OCI-LY7 (cell line): ENCODE results near the gene MAB21L3. TPM values are rescaled to one million over a fixed set of nuclear protein-coding genes. Genes with fewer than 3 reads are reported as not detected.

Experiments used
- BruUV-seq: library from RNA; stranded (reverse); fragments of 400-500 nt; replicated peaks from 2 replicates; lab custom pipeline; 2021; lab: Mats Ljungman, UMichigan
- CTCF ChIA-PET: fragments of 300-600 bp; sonication (Branson Sonifier 250); formaldehyde crosslinking; loops from one replicate; lab custom pipeline; 2022; ENCODE audit warnings: antibody characterized with exemption; ENCODE audit not compliant: unreplicated experiment; lab: Charles Lee
- POLR2A ChIA-PET: fragments of 300-600 bp; sonication (Branson Sonifier 250); formaldehyde crosslinking; loops from one replicate; lab custom pipeline; 2022; ENCODE audit warnings: antibody characterized with exemption; lab: Charles Lee
- DNase-seq: peaks from one replicate; pipeline ENCODE4 v3.0.0-alpha.2; 2015; ENCODE audit warnings: low spot score
- H2AFZ ChIP-seq: fragments of 200-600 bp; sonication (generic), shearing (Covaris generic); 2 replicates; pipeline ENCODE4 v1.6.1; 2014; ENCODE audit warnings: mild to moderate bottlenecking, antibody characterized with exemption, low read length, moderate library complexity
- H3K27ac ChIP-seq: fragments of 200-600 bp; sonication (generic); 2 replicates; pipeline ENCODE4 v1.5.1; 2014; ENCODE audit warnings: mixed run types, low read depth, mild to moderate bottlenecking, moderate library complexity, low read length, inconsistent platforms; ENCODE audit not compliant: poor library complexity, severe bottlenecking
- H3K36me3 ChIP-seq: fragments of 200-600 bp; sonication (generic); 2 replicates; pipeline ENCODE4 v1.6.1; 2014; ENCODE audit warnings: mild to moderate bottlenecking, antibody characterized with exemption, low read length, moderate library complexity, mixed read lengths; ENCODE audit not compliant: insufficient read depth
- H3K4me1 ChIP-seq: fragments of 200-600 bp; sonication (generic); 2 replicates; pipeline ENCODE4 v1.5.1; 2014; ENCODE audit warnings: mild to moderate bottlenecking, low read length; ENCODE audit not compliant: insufficient read depth, poor library complexity, severe bottlenecking
- H3K4me2 ChIP-seq: fragments of 200-600 bp; sonication (generic); 2 replicates; pipeline ENCODE4 v1.6.1; 2014; ENCODE audit warnings: mild to moderate bottlenecking, low read length
- H3K4me3 ChIP-seq: fragments of 200-600 bp; sonication (generic); 2 replicates; pipeline ENCODE4 v1.5.1; 2014; ENCODE audit warnings: mild to moderate bottlenecking, low read depth, low read length; ENCODE audit not compliant: poor library complexity, severe bottlenecking
- H3K79me2 ChIP-seq: fragments of 200-600 bp; sonication (generic); 2 replicates; pipeline ENCODE4 v1.6.1; 2016; ENCODE audit warnings: low read depth, mild to moderate bottlenecking, low read length, moderate library complexity, mixed read lengths; ENCODE audit not compliant: insufficient read depth
- H3K9me2 ChIP-seq: fragments of 200-600 bp; sonication (generic); 2 replicates; pipeline ENCODE4 v1.6.1; 2016; ENCODE audit warnings: mild to moderate bottlenecking, low read length, mixed read lengths; ENCODE audit not compliant: insufficient read depth
- H3K9me3 ChIP-seq: fragments of 200-600 bp; sonication (generic); 2 replicates; pipeline ENCODE4 v1.6.1; 2014; ENCODE audit warnings: mild to moderate bottlenecking, mixed run types, low read length, mixed read lengths
- H4K20me1 ChIP-seq: fragments of 200-600 bp; sonication (generic); 2 replicates; pipeline ENCODE4 v1.6.1; 2014; ENCODE audit warnings: mild to moderate bottlenecking, antibody characterized with exemption, low read length, moderate library complexity, mixed read lengths; ENCODE audit not compliant: insufficient read depth
- EZH2phosphoT487 ChIP-seq: fragments of 200-600 bp; sonication (generic); IDR thresholded peaks from 2 replicates; pipeline ENCODE4 v1.6.1; 2018; ENCODE audit warnings: low read depth, borderline replicate concordance, mild to moderate bottlenecking, mixed run types, antibody characterized with exemption, low read length, moderate library complexity, mixed read lengths
- intact Hi-C: fragments of 100-400 bp; cut with micrococcal nuclease; formaldehyde crosslinking; loops from one replicate; pipeline ENCODE4 v1.10.0; 2022; ENCODE audit not compliant: unreplicated experiment
- total RNA-seq, 2 experiments: library from RNA; depleted of rRNA in 1 of 2; stranded (reverse); fragments of >200 nt in 1 of 2; shearing (Covaris generic) in 1 of 2; gene quantifications; 2 replicates each; pipeline ENCODE4 v1.2.3, GENCODE V29; 2014 to 2022
- TF ChIP-seq, protein P1 (sequence below): fragments of 200-600 bp; sonication (generic); conservative IDR thresholded peaks from 2 replicates; pipeline ENCODE4 v1.5.1; 2014; ENCODE audit warnings: mild to moderate bottlenecking, antibody characterized with exemption, low read length, moderate library complexity, mixed read lengths

The MAB21L3 gene
- total RNA-seq, 2 experiments from 2014 or later, result not detected

GRCh38 chr1:116131866-116132605 lies 20.8 kb downstream of the MAB21L3 start:
- ChIA-PET CTCF (interaction anchor here (0.5 kb wide), 1 partner anchor 350 kb away, joined by 3 read pairs; no protein-coding TSS in a partner anchor), POLR2A (interaction anchor here (1.2 kb wide), 1 partner anchor 27 kb away, joined by 3 read pairs; no protein-coding TSS in a partner anchor)
- H3K4me1 ChIP-seq, result no peaks in the 10 kb centered on the region
- no TSS peak for BruUV-seq
- H3K4me2 ChIP-seq, result no peak overlapping the region
- no peaks in the 10 kb centered on the region for H3K79me2 ChIP-seq
- H4K20me1 ChIP-seq, result no peaks in the 10 kb centered on the region
- TF ChIP-seq, protein P1, sequence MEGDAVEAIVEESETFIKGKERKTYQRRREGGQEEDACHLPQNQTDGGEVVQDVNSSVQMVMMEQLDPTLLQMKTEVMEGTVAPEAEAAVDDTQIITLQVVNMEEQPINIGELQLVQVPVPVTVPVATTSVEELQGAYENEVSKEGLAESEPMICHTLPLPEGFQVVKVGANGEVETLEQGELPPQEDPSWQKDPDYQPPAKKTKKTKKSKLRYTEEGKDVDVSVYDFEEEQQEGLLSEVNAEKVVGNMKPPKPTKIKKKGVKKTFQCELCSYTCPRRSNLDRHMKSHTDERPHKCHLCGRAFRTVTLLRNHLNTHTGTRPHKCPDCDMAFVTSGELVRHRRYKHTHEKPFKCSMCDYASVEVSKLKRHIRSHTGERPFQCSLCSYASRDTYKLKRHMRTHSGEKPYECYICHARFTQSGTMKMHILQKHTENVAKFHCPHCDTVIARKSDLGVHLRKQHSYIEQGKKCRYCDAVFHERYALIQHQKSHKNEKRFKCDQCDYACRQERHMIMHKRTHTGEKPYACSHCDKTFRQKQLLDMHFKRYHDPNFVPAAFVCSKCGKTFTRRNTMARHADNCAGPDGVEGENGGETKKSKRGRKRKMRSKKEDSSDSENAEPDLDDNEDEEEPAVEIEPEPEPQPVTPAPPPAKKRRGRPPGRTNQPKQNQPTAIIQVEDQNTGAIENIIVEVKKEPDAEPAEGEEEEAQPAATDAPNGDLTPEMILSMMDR, result no peak
- no peak for TF ChIP-seq EZH2phosphoT487
- no peak overlapping the region for H3K27ac ChIP-seq
- no peak overlapping the region for H2AFZ ChIP-seq
- no peak overlapping the region for H3K4me3 ChIP-seq
- intact Hi-C loops, result no loop called here
- H3K36me3 ChIP-seq, result no peaks in the 10 kb centered on the region
- no peaks in the 10 kb centered on the region for H3K9me2 ChIP-seq
- no peaks in the 10 kb centered on the region for H3K9me3 ChIP-seq
- DNase-seq, result no peak

GRCh38 chr1:116133696-116134475 lies 22.7 kb downstream of the MAB21L3 start:
- Histone ChIP-seq H3K27ac (no peak overlapping the region), H3K79me2 (no peaks in the 10 kb centered on the region), H3K9me3 (no peaks in the 10 kb centered on the region), H4K20me1 (no peaks in the 10 kb centered on the region), H3K9me2 (no peaks in the 10 kb centered on the region), H3K4me1 (peaks cover 3% of the 10 kb centered on the region), H3K4me3 (no peak overlapping the region), H3K4me2 (no peak overlapping the region), H3K36me3 (no peaks in the 10 kb centered on the region), H2AFZ (0 out of 2 replicates have a peak overlapping the region, but pooled peaks have one; percentile 39)
- POLR2A ChIA-PET, result no interaction called here
- DNase-seq, result peak; percentile 39
- TF ChIP-seq, protein P1, result peak; percentile 78
- TF ChIP-seq EZH2phosphoT487, result no peak
- intact Hi-C loops, result no loop called here
- CTCF ChIA-PET, result interaction anchor here (0.8 kb wide), 1 partner anchor 364 kb away, joined by 3 read pairs; no protein-coding TSS in a partner anchor
- no TSS peak for BruUV-seq
